CD4-positive, alpha-beta T cell treated with Interleukin-15 for 4 hours (primary cell): ENCODE results near the gene PAWR.
"Not testable (repeated sequence)": the region's sequence is repeated elsewhere in the genome, so short reads cannot be mapped to it uniquely, and the experiment has no call there.

Experiments
- DNase-seq: peaks from one replicate; pipeline ENCODE4 v3.0.0-alpha.2; 2020; ENCODE audit warnings: low spot score

PAWR gene

DNA sequence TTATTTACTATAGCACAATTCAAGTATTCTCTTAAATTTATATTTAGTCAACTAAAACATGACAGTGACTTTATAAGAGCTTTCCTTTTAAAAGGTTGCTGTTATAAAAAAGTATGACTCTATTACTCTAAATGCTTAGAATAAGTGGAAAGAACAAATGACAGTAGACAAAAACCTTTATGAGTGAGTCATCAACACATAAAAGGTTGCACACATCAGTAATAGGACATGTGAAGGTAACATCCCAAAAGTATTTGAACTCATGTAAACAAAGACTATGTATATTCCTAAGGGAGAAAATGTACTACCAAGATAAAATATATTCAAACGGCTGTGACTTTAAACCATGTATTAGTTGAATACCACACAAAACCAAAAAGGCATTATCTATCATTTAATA, 98.8 kb downstream of the PAWR start:
- DNase-seq: no peak

DNA sequence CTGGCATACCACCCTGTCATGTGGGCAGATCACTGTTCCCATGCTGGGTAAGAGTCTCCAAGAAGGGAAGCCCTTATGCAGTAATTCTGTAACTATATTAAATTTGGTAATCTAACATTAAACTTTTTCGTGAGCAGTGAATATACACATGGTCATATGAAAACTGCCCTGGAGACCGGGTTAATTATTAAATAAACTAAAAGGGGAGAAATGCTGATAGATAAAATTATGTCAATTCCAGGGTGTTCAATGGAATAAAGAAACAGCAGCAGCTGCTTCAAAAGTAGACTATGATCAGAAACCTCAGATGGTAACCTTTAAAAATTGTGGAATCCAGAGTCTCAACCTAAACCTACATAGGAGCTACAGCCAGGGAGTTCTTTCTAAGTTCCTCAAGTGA, 100.0 kb downstream of the PAWR start:
- no peak for DNase-seq

DNA sequence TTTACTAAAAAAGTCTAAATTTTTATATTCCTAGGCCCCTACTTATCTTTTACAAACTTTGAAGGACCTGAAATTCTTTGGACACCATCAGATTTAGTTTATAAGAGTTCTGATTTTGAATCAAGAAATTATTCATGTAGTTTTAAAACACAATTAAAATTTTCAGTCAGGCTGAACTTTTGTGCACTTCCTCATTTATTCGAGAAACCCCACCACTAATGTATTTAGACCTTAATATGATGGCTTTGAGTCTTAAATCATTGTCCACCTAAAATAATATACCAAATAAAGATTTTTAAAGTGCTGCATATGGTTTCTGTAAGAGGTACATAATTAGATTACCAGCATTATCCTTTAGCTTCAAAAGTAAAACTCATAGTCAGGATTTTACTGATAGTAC, 103.4 kb downstream of the PAWR start:
- no peak for DNase-seq

- no peak for DNase-seq
Measured at GRCh38 chr12:79585147-79585546, 105.6 kb downstream of the PAWR start.

- DNase-seq: no peak
Measured at GRCh38 chr12:79573820-79574219, 116.9 kb downstream of the PAWR start.

GRCh38 chr12:79569679-79570078, 121.1 kb downstream of the PAWR start:
- no peak for DNase-seq

GRCh38 chr12:79567175-79567563, 123.6 kb downstream of the PAWR start:
- no peak for DNase-seq

GRCh38 chr12:79566452-79567174, 124.2 kb downstream of the PAWR start:
- no peak for DNase-seq

DNA sequence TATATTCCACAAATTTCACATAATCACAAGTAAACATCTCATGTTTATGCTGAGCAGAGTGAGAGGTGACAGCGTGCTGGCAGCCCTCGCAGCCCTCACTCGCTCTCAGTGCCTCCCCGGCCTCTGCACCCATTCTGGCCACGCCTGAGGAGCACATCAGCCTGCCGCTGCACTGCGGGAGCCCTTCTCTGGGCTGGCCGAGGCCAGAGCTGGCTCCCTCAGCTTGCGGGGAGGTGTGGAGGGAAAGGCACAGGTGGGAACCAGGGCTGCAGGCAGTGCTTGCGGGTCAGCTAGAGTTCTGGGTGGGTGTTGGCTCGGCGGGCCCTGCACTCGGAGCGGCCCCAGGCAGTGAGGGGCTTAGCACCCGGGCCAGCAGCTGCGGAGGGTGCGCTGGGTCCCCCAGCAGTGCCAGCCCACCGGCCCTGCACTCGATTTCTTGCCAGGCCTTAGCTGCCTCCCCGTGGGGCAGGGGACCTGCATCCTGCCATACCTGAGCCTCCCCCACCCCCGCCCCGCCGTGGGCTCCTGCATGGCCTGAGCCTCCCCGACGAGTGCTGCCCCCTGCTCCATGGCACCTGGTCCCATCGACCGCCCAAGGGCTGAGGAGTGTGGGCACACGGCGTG, 125.9 kb downstream of the PAWR start:
- DNase-seq: not testable (repeated sequence)

GRCh38 chr12:79563021-79563740, 127.6 kb downstream of the PAWR start:
- no peak for DNase-seq

- DNase-seq: no peak
Measured at GRCh38 chr12:79561401-79562132, 129.2 kb downstream of the PAWR start.

- no peak for DNase-seq
Measured at GRCh38 chr12:79560225-79560889, 130.4 kb downstream of the PAWR start.

GRCh38 chr12:79559591-79559990, 131.2 kb downstream of the PAWR start:
- no peak for DNase-seq

DNA sequence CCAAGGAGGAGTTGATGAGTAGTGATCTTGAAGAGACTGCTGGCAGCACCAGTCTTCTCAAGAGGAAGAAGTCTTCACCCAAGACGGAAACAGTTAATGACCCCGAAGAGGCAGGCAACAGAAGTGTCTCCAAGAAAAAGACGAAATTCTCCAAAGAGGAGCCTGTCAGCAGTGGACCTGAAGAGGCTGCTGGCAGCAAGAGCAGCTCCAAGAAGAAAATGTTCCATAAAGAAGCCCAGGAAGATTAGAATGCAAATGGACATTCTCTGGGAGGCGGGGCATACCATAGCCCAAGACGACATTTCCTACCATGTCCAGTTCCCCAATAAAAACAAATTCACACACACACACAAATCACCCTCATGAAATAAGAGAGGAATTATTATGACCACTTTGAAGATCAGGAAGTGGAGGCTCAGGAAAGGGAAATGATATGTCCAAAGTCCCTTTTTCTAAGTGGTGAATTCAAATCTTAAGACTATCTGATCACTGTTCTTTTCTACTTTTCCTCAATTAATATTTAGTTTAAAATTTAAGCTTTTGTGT, 131.8 kb downstream of the PAWR start:
- no peak for DNase-seq

DNA sequence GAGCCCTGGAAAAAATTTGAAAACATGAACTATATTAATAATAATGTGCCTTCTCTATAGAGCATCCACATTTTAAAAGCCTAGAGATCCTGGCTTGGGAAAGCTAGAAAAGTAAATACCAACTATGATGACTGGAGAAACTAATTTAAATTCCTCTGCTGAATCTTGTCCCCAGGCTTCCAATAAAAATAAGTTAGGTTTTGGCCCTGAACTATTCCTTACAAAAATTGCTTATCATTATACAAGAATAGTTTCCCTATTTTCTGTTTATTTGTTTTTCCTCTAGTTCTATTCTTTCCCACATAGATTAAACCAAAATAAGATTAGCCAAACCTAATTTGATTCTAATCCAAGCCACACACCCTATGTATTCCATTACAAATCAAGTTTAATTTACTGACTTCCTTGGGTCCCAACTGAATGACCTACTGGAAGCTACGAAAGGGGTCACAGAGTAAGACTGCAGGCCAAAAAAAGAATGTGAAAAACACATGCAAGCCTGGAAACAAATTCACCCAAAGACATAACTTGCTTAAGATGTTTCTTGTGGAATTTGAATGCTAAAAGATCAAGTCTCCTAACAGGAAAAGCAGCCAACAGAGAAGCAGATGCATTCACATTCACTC, 133.0 kb downstream of the PAWR start:
- DNase-seq: no peak

DNA sequence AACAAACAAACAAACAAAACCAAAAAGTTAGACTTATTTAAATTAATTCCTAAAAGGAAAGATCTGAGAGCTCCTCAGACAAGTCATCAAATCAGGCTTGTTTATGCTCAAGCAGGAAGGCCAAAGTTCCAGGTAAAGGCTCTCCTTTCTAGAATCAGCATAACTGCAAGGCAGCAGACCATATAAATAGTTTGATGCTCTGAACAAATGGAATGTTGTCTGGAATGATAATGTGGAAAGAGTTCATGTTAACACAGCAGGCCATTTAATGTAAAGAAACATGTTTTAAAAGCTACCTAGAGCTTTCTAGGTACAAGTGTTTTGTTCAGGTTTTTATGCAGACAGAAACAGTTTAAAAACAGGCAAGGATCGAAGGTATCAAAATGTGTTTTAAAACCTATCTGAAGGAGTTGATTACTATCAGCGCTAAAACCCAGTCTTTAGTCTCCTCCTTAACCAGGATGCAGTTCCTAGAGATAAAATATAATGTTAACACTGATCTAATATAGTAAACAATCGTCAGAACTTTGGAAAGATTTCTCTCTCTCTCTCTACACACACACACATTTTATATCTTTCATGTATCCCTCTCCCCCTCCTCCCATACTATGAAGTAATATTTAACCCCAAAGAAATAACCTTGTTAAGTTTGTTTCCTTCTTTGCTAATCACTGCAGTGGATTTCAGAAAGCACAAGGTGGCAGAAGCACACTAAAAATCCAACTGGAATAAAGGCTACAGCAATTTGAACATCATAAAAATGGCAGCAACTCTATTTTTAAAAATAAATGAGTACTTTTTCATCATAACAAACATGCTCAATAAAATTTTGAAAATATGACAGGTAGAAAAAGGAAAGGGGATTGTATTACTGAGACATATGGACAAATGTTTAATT, 135.5 kb downstream of the PAWR start:
- no peak for DNase-seq

DNA sequence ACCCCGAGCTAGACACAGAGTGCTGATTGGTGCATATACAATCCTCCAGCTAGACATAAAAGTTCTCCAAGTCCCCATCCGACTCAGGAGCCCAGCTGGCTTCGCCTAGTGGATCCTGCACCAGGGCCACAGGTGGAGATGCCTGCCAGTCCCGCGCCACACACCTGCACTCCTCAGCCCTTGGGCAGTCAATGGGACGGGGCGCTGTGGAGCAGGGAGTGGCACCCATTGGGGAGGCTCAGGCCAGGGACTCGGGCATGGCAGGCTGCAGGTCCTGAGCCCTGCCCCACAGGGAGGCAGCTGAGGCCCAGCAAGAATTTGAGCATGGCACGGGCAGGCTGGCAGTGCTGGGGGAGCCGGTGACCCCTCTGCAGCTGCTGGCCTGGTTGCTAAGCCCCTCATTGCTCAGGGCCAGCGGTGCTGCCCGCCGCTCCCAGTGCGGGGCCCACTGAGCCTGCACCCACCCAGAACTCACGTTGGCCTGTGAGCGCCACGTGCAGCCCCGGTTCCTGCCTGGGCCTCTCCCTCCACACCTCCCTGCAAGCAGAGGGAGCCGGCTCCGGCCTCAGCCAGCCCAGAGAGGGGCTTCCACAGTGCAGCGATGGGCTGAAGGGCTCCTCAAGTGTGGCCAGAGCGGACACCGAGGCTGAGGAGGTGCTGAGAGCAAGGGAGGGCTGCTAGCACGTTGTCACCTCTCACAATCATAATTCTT, 136.7 kb downstream of the PAWR start:
- DNase-seq: no peak

- DNase-seq: no peak
Measured at GRCh38 chr12:79552192-79552591, 138.6 kb downstream of the PAWR start.

DNA sequence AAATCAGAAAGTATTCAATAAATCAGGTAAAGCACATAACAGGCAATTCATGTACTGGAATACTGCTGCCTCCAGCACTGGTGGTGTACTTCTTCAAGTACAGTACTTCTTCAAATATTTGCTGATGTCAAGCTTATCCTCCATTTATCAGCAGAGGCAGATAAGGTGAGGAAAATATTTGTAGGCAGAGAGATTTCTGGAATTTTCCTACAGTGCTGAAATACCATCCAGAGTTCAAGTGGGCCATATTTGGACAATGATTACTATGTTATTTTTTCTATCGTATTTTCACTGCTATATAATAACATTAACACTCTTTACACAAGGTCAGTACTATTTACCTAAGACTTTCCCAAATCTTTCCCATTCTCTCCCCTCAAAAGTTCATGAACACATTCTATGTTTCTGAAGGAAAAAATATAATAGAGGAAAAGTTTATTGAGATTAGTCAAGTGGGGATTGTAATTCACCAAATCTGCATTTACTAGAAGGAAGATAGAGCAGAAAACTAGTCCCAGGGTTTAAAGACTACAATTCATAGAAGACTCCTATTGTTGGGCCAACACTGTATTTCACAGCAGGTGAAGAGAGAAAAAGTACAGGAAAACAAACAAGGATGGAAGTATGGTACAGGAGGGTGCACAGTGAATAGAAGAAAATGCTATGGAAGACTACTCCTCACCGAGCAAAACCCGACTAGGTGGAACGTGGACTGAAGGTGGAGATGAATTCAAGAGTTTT, 141.1 kb downstream of the PAWR start:
- no peak for DNase-seq
